ENCODE data around the gene KIF1A. TPM values are rescaled to one million over a fixed set of nuclear protein-coding genes. Genes with fewer than 3 reads are reported as not detected.
A peak's percentile ranks its signal among the peaks of the same experiment; 100 is the strongest.

The KIF1A gene
- polyA plus RNA-seq, 12 donors, result 2.4 to 17.5 (median 4.2) TPM; not detected in 1

DNA sequence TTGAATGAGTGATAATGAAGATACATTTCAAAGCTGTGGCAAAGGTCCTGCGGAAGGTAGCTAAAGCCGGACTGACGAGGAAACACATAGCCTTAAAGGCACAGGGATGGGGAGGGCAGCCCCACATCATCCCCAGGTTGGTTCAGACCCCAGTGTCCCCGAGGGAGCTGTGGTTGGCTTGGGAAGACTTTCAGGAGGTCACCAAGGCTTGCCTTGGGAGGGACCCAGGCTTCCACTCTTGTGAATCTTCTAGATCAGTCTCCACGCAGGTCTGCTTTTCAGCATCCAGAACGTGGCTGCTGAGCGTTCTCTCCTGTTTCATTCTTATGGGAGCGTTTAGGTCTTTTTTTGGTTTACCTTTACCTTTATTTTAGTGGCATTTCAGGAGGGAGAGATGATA lies 16.8 kb downstream of the KIF1A start:
- no peak for DNase-seq

DNA sequence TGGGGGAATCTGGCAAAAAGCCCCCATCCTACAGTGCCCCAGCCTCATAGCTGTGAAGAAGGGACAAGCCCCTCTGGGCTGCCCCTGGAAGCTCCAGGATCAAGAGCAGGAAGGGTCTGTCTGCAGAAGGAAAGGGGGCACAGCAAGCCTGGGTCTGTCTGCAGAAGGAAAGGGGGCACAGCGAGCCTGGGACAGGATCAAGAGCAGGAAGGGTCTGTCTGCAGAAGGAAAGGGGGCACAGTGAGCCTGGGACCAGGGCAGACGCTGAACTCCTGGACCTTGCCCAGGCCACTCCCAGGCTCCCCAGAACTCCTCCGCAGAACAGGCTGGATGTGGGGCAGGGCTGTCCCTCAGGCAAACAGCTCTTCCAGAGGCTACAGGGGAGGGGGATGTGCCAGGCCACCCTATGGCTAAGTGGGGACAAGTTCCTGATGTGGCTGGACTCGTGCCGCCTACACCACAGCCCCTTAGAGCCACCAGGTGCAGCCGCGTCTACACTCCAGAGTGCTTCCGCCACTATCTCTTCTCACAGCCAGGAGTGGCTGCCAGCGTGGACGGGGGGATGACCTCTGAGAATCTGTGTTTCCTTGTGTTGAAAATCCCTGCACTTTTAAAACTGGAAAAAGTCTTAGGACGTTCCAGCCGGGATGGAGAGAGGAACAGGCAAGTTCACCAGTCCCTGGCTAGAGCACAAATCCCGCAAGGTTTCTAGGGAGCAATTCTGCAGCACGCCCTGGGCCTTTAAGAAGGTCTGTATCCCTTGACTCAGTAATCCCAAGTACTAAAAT lies 20.8 kb downstream of the KIF1A start:
- DNase-seq, result no peak

DNA sequence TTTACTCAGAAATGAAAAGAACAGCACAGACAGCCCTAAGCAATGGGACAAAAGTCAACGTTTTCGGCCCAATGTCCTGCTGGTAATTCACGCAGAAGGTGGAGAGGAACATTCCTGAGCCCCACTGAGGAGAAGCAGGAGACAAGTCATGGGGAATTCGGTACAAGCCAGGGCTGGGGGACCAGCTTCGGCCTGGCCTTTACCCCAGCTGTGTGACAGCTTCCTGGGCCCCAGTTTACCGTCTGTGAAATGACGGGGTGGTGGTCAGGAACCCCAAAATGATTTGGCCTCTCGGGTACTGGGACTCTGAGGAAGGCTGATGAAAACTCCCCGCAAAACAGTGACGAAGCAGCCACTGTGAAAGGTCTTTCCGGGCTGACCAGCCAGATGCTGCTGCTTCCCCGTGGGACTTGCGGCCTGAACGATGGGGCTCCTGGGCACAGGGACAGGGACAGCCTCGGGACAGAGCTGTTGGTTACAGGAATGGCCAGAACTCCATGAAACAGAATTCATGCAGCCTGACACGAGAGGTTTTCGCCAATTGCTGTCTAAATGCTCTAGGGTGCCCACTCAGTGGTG lies 21.6 kb downstream of the KIF1A start:
- DNase-seq, result no peak

DNA sequence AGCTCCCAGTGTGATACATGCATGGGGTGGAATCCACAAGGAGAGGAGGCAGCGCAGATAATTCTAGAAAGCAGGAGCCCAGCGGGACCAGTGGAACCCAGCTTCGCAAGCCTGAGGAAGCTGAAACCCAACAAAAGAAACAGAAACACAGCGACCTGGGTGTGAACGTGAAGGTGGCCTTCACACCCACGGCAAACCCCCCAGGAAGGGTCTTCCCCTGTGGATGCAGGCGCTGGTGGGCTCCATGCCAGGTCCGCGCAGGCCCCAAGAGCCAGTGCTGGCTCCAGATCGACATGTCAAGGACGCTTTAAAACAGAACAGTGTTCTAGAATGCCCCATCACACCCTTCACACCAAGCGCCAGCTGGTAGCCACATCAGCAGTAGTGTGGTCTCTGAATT lies 22.1 kb downstream of the KIF1A start:
- no peak for DNase-seq

DNA sequence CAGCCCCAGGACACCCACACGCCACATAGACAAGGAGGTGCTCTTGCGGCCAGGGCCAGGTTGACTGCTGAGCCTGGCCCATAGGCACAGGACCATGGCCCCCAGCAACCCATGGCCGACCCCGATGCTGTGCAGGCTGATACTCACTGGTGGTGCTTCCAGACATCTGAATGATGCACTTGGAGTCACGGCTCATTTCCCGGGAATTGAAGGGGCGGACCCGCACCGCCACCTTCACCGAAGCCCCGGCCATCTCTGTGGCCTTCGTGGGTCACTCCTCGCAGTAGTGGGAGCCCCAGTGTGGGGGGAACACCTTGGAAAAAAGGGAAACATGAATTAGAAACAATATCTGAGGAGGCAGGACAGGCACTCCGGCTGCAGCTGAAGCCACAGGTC lies 22.5 kb downstream of the KIF1A start:
- no peak for DNase-seq

DNA sequence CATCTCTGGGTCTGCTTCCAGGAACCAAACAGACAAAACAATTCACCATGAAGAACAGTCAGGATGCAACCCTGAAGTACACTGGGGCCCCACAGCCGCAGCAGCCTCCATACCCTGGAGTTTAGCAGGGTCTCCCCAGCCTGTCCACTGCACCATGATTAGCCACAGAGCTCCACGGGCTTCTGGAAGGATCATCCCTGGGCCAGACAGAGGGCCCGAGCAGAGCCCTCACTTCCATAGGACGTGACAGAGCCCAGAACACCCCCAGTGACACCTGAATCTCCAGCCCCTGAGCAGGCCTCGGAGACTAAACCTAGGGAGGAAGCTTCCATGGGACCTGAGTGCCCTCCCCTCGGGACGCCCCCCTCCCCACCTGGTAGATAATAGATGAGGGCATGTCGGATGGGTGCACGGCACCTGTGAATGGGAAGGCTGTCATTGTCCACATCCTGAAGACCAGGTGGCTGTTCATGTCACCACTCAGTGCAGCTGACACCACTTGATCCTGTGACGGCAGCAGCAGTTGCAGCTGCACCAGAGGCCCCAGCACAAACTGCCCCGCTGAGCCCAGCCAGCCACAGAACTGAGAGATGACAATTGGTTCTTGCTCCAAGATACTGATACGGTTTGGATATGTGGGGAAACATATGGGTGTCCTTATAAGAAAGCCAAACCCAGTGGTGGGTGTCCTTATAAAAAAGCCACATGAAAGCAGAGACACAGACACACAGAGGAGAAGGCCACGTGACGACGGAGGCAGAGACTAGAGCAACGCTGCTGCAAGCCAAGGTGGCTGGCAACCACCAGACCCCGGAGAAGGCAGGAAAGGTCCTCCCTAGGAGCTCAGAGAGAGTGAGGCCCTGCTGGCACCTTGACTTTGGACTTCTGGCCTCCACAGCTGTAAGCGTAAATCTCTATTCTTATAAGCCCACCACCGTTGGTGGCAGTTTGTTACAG lies 23.2 kb downstream of the KIF1A start:
- DNase-seq, result no peak

DNA sequence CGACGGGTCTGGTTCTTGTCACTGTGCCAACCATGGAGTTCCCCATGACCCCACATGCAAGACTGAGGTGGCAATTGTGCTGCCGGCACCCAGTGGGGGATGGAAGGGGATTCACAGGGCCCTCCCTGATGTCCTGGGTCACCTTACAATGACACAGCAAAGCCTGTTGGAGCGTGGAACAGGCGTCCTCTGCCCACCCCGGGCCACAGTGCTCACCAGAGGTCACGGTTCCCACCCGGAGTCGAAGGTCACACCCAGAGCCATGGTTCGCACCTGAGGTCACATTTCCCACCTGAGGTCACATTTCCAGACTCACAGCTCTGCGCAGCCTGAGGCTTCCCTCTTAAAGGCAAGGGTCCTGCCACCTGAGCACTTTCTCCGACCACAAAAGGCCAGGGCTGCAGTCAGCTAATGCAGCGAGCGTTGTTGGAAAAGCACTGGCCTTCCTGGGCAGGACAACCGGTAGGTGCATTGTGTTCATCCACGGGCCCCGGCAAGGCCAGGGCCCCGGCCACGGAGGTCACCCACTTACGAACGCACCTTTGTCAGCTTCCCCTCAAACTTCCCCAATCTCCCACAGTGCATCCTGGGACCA lies 24.0 kb downstream of the KIF1A start:
- DNase-seq, result no peak

DNA sequence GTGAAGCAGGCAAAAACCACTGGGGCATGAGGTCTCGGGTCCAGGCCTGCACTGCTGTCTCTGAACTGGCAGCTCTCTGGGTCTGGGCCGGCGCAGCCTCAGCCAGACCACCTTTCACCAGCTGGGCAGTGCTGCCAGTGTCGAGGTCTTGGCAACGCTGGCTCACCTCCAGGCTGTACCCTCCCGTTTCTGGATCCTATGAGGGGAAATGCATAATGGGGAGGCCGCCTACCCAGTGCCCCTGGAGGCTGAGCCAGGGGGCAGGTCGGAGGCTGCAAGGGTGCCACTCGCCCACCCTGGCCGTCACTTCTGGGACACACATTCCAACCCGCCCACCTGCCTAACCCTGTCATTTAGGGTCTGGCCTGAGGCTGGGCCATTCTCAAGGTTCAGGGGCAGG lies 24.6 kb downstream of the KIF1A start:
- no peak for DNase-seq

DNA sequence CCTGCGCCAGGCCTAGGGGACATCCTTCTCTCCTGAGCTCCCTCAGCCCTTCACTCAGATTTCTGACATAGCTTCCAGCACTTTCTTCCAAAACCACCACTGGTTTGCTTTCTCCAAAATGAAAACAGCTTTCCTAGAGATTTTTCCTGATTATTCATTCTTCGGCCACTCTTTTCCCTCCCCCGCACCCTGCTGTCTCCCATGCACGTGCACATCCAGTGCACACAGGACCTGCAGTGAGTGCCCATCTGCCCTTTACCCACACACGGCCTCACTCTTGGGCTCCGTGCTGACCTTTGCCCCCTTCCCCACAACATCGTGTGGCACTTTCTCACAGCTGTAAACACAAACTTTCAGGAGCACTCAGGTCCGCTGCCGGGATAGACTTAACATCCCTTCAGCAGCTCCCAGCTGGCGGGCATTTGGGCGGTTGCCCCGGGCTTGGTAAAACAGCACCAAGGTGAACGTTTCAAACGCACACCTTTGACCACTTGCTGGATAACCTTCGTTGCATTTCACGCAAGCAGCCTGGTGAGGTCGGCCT lies 25.8 kb downstream of the KIF1A start:
- DNase-seq, result no peak

DNA sequence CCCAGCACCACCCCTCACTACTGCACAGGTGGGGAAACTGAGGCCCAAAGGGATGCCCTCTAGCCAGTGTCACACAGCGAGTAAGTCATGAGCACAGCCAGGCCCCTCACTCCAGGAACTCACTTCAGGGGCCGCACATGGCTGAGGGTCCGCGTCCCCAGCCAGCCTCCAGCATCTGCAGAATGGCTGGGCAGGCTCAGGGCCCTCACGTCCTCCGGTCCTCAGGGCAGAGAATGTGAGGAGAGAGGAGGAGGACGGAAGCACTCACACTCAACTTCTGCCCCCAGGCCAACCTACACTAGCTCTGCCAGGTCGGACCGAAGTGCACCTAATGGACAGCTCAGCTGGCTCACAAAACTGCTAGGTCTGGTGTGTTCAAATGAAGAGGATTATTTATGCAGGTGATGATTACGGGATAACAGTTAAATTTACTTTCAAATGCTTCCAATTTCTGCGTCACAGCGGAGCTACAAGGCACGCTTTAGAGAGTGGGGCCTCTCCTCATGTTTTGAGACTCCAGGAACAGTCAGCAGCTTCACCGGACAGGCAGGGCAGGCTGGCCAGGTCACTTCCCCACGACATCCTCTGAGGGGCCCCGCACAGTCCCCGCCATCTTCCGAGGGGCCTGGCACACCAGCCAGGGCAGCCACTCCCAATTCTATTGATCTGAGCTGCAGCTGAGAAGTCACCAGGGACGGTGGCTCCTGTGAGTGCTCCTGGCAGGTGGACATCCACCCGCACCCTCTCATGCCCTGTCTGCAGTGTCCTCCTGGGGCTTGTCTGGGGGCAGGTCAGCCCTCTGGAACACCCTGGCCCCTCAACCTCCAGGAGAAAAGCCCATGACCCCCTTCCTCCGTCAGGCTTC lies 26.5 kb downstream of the KIF1A start:
- DNase-seq, result no peak

DNA sequence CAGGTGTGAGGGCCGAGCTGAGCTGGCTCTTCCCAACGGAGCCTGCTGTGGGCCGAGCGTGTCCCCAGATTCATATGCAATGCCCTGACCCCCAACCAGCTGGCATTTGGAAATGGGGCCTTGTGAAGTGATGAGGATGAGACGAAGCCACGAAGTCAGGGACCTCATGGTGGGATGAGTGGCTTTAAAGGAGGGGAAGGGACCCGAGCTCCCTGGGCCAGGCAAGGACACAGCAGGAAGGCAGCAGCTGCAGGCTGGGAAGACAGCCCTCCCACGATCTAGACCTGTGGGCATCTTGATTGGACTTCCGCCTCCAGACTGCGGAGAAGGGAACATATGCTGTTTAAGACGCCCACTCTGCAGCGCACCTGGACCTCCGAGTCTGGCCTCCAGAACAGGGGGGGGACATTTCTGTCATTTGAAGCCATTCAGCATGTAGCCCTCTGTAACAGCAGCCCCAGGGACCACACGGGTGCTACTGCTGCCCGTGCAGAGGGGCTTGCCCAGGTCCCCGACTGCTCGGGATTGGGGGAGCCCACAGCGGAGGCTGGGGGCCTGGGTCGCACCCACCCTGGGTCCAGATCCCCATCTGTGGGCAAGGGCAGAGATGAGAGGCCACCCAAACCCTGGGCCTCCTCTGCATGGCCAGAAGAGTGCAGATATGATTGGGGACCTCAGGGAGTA lies 27.2 kb downstream of the KIF1A start:
- DNase-seq, result no peak

DNA sequence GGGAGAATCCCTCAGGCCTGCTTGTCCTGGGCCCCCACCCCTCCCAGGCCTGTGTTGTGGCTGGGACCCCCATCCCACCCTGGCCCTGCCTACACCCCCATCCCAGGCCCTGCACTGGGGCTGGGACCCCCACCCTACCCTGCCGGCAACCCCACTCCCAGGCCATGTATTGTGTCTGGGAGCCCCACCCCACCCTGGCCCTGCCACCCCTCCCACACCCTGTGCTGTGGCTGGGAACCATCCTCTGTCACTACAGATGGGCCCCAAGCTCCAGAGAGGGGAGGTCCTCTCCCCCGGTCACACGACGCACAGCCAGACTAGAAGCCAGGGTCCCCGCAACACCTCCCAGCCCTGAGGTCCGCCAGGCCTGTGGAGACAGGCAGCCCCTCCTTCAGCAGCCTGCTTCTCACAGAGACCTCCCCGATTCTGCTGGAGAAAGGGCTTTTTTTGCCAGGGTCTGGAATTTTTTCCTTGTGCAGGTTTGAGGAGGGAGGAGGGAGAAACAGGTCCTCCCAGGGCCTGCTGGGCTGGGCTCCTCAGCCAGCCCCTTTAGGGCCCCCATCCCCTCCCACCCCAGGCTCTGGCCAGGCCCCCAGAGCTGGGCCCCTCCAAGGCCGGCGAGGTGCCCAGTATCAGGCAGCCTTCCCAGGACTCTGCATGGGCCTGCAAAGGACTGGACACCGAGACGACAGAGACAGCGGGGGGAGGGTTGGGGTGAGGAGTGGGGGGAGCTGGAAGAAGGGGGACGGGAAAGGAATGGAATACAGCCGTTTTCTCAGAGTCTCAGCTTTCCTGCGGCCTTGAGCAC lies 28.0 kb downstream of the KIF1A start:
- peak; percentile 90 for DNase-seq

DNA sequence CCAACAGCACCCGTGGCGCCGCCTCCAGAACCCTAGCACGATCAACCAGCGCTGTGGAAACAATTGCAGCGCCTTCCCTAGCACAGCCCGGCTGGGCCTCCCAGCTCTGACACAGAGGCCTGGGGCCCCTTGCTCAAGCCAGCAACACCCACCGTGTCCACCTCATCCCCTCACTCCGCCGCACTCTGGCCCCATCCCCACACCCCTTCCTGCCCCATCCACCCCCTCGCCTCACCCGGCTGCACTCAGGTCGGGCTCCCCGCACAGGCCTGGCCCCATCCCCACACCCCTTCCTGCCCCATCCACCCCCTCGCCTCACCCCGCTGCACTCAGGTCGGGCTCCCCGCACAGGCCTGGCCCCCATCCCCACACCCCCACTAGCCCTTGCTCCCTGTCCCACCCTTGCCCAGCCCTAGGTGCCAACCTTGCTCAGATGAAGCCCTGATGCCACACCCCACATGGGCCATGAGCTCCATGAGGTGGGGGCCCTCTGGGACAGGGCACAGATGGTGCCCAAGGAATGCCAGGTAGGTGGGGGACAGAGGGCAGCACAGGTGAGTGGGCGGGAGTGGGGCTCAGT lies 28.7 kb downstream of the KIF1A start:
- no peak for DNase-seq

DNA sequence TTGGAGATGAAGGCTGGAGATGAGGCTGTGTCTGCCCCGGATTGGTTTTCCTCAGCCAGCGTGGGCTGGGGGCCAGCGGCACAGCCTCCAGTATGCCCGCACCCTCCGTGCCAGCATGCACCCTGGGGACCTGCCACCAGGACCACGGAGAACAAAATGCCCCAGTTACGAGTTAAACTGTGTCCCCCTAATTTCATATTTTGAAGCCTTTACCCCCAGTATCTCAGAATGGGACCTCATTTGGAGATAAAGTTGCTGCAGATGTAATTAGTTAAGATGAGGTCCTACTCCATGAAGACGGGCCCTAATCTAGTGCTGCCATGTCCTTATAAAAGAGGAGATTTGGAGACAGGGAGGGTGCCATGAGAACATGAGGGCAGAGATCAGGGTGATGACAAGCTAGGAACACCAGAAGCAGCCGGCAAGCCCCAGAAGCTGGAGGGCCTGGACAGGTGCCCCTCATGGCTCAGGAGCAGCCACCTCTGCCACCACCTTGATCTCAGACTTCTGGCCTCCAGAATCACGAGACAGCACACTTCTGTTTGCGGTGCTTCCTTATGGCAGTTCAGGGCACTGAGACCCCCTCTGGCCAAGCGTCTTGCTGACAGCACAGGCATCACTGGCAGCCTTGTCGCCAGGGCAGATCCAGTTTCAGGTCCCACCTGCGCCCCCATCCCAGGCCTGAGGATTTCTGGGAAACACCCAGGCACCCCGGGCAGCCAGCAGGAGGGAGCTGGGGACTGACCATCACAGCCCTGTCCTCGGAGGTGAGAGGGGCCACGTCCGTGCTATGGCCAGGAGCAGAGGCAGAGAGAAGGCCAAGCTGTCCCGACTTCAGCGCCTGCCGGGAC lies 29.4 kb downstream of the KIF1A start:
- DNase-seq, result no peak

DNA sequence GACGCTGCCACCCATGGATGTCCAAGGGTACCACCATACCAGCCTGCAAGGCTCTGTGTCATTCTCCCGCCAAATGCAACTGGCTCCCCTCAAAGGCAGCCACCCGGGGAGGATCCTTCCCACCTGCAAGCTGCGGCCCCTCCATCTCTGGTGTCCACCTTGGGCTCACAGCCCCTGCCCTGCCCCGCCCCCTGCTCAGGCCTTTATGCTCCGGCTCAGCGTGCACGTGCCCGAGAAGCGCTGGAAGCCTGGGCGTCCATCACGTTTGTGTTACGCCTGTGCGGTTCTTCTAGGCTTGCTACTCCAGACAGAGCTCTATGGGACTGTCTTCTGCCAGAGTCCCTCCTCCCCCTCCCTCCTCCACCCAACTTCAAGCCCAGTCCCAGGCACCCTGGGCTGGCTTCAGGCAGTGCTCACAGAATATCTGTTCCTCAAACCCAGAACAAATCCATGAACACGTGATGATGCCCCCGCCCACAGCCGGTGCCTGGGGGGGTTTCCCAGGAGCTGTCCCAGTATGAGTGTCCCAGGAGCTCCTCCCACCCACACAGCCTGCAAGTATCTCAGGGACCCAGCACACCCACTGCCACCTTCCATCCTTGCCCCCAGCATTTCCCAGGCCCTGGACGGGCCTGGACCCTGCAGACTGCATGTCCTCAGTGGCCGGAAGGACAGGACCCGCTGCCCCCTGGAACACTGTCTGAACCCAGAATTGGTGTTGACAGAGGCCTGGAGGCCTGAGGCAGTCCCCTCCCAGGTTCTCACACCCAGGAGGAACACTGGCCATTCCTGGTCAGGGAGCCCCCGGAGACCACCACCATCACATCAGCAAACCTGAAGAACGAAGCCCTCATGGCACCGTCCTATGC lies 30.3 kb downstream of the KIF1A start:
- no peak for DNase-seq

DNA sequence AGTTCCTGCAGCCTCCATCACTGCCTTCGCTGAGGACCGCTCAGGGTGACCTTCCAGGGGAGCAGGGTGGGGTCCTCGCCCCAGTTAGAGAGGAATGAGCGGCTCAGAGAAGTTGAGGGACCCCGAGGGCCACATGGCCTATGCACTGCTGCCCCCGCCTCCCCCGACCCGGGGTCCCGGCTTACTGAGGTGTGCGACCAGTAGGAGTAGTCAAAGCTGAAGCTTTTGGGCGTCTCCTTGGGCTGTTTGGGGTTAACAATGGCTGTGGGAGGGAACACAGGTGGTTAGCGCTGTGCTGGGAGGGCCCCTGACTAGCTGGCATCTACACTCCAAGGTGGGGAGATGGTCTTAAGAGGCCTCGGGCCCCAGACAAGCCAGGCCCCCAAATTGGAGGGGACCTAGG lies 31.0 kb downstream of the KIF1A start:
- no peak for DNase-seq

DNA sequence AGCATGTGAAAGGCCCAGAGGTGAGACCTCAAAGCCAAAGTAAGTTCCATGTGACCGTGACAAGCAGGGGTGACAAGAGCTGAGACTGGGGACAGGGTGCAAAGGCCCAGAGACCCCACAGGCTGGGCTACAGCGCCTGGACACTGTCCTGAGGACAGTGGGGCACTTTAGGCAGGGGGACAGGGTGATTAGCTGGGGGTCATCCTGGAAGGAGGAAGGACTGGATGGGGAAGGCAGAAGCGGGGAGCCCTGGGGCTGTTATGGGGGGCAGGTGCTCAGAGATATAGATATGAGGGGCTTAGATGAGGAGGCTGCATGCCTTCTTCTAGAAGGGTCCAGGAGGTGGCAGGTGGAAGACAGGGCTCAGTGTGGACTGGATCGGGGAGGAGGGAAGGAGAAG lies 31.5 kb downstream of the KIF1A start:
- DNase-seq, result no peak

Data from muscle of arm (tissue), 12 donors.